ENCODE data around the gene ZNF675.
"Not testable (repeated sequence)": the region's sequence is repeated elsewhere in the genome, so short reads cannot be mapped to it uniquely, and the experiment has no call there.

ZNF675 gene

GRCh38 chr19:23673132-23673531 lies 13.9 kb downstream of the ZNF675 start:
- TF ChIP-seq CTCF (IDR thresholded peaks at IDR 0.05; ENCODE audit: poor library complexity, severe bottlenecking), result no peak
- DNase-seq (ENCODE audit: low spot score) (no peak), ATAC-seq (ENCODE audit: low read depth) (no peak)
- Histone ChIP-seq H3K4me3 (ENCODE audit: severe bottlenecking) (no peak overlapping the region), H3K27me3 (ENCODE audit: insufficient read depth, poor library complexity, severe bottlenecking) (no peaks in the 10 kb centered on the region), H3K4me1 (ENCODE audit: insufficient read depth, poor library complexity, severe bottlenecking) (no peaks in the 10 kb centered on the region), H3K36me3 (ENCODE audit: low read depth) (peaks cover 52% of the 10 kb centered on the region), H3K27ac (ENCODE audit: poor library complexity, severe bottlenecking) (no peak overlapping the region), H3K9me3 (ENCODE audit: severe bottlenecking) (peaks cover 18% of the 10 kb centered on the region)

GRCh38 chr19:23668606-23669005 lies 18.4 kb downstream of the ZNF675 start:
- H3K4me1 ChIP-seq (ENCODE audit: insufficient read depth, poor library complexity, severe bottlenecking); H3K27ac ChIP-seq (ENCODE audit: poor library complexity, severe bottlenecking); H3K9me3 ChIP-seq (ENCODE audit: severe bottlenecking); H3K27me3 ChIP-seq (ENCODE audit: insufficient read depth, poor library complexity, severe bottlenecking); H3K4me3 ChIP-seq (ENCODE audit: severe bottlenecking); DNase-seq (ENCODE audit: low spot score); ATAC-seq (ENCODE audit: low read depth): not testable (repeated sequence)
- H3K36me3 ChIP-seq (ENCODE audit: low read depth), result peaks cover 55% of the 10 kb centered on the region

- H3K27ac ChIP-seq (ENCODE audit: poor library complexity, severe bottlenecking), result no peak overlapping the region
- TF ChIP-seq CTCF (IDR thresholded peaks at IDR 0.05; ENCODE audit: poor library complexity, severe bottlenecking), result no peak
- no peak for ATAC-seq (ENCODE audit: low read depth)
- peaks cover 68% of the 10 kb centered on the region for H3K36me3 ChIP-seq (ENCODE audit: low read depth)
- H3K27me3 ChIP-seq (ENCODE audit: insufficient read depth, poor library complexity, severe bottlenecking), result no peaks in the 10 kb centered on the region
- H3K9me3 ChIP-seq (ENCODE audit: severe bottlenecking), result peaks cover 9% of the 10 kb centered on the region
- no peak for DNase-seq (ENCODE audit: low spot score)
- no peaks in the 10 kb centered on the region for H3K4me1 ChIP-seq (ENCODE audit: insufficient read depth, poor library complexity, severe bottlenecking)
- no peak overlapping the region for H3K4me3 ChIP-seq (ENCODE audit: severe bottlenecking)
Measured at GRCh38 chr19:23665651-23666410, 21.2 kb downstream of the ZNF675 start.

- DNase-seq (ENCODE audit: low spot score); H3K27me3 ChIP-seq (ENCODE audit: insufficient read depth, poor library complexity, severe bottlenecking); ATAC-seq (ENCODE audit: low read depth); H3K4me1 ChIP-seq (ENCODE audit: insufficient read depth, poor library complexity, severe bottlenecking); H3K27ac ChIP-seq (ENCODE audit: poor library complexity, severe bottlenecking); H3K4me3 ChIP-seq (ENCODE audit: severe bottlenecking): not testable (repeated sequence)
- Histone ChIP-seq H3K9me3 (ENCODE audit: severe bottlenecking) (peaks cover 31% of the 10 kb centered on the region), H3K36me3 (ENCODE audit: low read depth) (peaks cover 40% of the 10 kb centered on the region)
Measured at GRCh38 chr19:23649817-23650216, 37.2 kb downstream of the ZNF675 start.
